T-helper 9 cell (primary cell): Measurements from ENCODE around the gene ZBTB37.
"Not testable (repeated sequence)": the region's sequence is repeated elsewhere in the genome, so short reads cannot be mapped to it uniquely, and the experiment has no call there.

Source experiments
- DNase-seq: peaks from one replicate; pipeline ENCODE4 v3.0.0-alpha.2; 2020

Gene ZBTB37

DNA sequence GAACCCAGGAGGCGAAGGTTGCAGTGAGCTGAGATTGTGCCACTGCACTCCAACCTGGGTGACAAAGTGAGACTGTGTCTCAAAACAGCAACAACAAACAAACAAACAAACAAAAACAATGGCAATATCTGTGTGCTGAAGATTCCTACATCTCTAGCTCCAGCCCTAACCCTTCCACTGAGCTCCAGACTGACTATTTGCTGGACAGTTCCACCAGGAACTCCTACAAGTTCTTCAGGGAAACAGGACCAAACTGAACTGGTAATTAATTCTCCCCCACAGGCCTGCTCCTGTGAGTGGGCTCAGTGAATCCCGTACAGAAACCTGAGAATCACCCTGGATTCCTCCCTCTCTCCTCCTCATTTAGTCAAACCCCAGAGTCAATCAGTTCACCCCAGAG, 47.4 kb downstream of the ZBTB37 start:
- no peak for DNase-seq

DNA sequence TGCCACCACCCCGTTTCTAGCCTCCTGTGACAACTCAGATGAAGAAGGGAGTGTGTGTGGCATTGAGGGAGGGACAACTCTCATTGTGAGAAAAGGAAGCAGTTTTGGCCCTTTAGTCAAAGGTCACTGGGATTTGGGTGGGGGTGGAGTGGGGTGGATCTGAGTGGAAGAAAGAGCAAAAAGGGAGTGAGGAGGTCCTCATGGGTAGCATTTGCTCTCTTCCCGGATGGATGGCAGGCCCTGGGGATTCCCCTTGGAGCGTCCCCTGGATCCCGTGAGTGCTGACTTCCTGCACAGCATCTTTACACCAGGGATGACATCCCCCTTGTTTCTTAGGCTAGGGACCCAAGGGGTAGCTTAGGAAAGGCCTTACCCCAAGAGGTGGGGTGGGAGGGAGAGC, 48.5 kb downstream of the ZBTB37 start:
- no peak for DNase-seq

DNA sequence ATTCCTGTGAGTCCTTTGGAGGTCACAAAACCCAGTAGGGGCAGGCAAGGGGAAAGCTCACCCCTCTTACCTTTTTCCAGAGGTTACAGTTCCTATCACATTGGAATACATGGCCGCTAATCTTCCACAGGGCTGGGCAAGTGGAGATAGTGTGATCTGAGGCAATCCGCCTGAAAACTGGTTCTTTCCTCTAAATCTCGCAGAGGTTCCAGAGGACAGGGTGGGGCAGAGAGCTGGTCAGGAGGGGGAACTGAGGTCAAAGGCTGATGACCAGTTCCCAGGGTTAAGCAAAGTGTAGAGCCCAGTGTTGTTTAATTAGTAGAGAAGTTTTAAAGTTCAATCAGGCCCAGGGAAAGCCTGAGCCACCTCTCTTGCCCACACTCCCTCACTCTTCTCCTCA, 49.0 kb downstream of the ZBTB37 start, which contains the start of gene SERPINC1:
TSS of gene SERPINC1 (minus strand) at position 179 of the 400 bp plus-strand sequence. CDS start at position 111, 68 bp downstream.
- no peak for DNase-seq

DNA sequence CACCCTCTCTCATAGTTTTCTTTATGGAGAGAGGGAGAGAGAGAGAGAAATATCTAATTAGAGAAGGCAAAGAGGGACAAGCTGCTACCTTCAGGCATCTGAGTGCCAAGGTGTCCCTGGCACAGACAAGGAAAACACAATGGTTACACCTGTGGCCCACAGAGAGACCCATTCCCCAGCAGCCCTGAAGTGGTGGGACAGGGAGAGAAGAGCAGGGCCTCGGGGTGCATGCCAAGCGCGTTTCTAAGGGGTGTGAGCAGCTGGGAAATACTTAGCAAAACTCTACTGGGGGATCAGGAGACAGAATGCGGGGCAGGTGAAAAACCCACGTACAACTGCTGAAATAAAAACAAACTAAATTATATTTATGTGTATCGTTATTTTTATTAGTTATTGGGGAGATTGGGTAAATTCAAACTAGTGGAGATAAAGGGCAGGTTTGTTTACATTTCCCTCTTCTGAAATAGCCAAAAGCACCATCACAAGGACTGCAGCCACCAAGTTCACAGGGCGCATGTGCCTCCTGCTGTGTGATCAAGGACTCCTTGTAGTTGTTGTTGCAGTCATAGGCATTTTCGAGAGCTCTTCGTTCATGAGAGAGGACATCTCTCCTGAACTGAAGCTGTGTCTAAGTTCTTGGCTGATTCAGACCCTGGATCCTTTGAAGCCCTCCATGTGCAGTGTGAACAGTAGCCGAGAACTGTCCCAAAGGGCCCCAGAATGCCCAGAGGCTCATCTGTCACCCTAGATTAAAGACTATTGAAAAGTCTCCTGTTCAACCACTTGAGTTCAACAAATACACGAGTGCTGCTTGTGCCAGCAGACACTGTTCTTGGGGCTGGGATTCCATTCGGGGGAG, 49.7 kb downstream of the ZBTB37 start:
- DNase-seq = no peak

DNA sequence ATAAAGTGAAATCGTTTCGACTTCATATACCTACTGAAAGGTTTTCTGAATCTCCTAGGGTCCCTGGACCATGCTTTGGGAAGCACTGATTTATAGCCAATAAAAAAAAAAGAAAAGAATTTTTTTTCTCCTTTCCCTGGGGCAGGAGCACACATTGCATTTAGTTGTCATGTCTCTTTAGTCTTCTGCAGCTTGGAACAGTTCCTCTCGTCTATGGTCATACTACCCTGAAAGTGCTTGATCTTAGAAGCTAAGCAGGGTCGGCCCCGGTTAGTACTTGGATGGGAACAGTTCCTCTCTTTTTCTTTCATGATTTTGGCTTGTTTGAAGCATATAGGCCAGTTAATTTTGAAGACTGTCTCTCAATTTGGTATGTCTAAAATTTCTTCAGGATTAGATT, 52.7 kb downstream of the ZBTB37 start:
- DNase-seq = no peak

DNA sequence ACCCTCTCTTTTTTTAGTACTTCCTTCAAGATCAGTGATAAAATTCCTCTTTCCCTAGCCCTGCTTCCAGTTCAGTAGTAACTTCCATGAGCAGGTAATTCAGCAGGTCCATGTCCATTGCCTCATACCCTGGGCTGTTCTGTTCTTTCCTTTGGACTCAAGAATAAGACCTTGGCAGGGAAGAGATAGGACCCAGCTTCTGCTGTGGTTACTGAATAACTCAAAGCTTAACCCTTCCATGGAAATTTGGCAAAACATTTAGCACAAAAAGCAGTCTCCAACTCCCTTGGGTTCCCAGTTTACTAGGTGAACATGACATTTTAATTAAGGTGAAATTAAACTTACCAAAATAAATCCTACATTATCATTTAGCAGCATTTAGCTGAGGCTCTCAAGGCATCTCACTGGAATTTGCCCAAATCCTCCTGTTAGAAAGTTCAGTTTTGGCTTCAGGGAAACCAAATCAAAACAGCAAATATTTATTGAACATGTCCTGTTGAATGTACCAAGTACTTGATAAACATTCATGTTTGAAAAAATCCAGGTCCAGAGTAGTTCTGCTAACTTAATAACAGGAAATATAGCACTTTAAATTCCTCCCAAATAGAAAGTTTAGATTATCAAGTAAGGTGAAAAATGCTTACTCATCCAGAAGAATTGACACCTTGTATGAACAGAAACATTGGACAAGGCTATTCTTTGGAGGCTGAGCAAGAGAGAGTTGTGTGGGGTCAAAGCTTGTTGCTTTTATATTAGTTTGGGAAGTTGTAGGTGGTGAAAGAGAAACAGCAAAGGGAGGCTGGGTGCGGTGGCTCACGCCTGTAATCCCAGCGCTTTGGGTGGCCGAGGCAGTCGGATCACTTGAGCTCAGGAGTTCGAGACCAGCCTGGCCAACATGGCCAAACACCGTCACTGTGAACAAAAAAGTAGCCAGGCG, 57.4 kb downstream of the ZBTB37 start:
- DNase-seq = no peak

DNA sequence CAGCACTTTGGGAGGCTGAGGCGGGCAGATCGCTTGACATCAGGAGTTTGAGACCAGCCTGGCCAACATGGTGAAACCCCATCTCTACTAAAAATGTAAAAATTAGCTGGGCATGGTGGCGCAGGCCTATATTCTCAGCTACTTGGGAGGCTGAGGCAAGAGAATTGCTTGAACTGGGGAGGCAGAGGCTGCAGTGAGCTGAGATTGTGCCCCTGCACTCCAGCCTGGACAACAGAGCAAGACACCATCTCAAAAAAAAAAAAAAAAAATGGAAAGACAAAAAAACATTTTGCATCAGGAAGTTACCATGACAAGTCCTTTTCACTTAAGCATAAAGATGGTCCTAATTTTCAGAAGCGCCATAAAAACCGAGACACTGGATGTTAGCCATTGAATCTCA, 62.4 kb downstream of the ZBTB37 start:
- not testable (repeated sequence) for DNase-seq

DNA sequence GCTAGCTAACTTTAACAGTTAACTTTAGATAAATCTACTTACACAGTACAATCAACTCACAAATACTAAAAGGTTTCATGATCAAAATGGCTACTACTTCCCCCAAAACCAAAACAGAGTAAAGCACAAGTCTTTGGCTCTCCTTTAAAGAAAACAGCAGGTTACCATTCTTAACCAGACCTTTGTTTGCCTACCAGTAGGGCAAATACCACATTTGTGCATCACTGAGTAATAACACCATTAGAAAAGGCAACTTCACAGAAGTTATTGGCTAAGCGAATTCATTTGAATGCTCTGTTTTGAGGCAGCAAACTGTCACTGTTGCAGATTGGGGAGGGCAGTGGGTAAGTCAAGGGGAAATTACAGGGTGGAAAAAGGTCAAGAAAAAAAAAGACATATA, 66.3 kb downstream of the ZBTB37 start:
- no peak for DNase-seq

DNA sequence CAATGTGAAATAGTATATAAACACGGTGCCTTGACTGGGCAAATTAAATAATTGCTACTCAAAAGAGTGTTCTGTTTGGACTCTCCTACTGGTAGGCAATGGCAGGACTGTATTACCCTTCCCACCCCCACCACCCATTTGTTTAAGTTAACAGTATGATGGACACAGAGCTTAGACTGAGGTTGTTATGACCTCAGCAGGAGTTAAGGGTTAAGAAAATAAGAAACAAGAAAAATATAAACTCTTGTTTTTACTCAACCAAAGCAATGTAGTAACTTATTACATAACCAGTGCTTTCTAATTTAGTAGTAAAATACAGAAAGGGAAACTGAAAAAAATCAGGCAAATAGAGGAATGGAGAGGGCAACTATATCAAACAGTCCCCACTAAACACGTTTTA, 68.9 kb downstream of the ZBTB37 start:
- DNase-seq = no peak

DNA sequence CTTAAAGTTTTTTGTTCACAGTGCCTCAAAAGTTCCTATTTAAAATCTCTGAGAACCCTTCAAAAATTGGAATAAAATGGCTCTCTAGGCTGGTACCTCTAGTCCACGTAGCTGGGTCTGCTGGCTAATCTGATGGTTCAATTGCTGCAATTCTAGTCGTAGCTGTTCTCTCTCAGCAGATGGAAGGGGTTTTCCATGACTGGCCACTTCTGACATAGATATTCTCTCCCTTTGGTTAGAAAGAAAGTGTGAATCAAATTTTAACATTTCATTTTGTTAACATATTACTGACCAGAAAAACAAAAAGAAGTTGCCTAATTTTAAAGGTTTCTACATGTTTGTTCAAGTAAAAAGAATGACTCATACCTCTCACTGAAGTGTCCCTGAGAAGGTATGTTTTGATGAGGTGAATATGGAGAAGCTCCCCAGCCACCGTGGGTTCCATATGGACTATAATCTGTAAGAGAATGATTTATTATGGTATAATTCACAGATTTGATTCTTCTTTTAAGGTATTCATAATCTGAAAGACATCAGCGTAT, 78.3 kb downstream of the ZBTB37 start:
- no peak for DNase-seq

DNA sequence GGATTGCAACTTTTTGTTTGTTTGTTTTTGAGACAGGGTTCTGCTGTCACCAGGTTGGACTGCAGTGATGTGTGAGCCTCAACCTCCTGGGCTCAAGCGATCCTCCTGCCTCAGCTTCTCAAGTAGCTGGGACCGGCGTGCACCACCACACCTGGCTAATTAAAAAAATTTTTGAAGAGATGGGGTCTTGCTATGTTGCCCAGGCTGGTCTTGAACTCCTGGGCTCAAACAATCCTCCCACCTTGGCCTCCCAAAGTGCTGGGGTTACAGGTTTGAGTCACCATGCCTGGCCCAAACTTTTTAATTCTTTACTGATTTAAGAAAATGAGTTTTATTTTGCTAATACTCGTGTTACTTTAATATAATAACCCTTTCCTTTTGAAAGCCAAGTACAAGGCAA, 80.4 kb downstream of the ZBTB37 start:
- no peak for DNase-seq
